Keratinocyte (primary cell): ENCODE measurements around the gene GPATCH2. TPM values are rescaled to one million over a fixed set of nuclear protein-coding genes. Genes with fewer than 3 reads are reported as not detected.

ENCODE experiments used
- DNase-seq: peaks from one replicate; pipeline ENCODE4 v3.0.0-alpha.2; 2011; ENCODE audit warnings: low read depth, missing footprints, low spot score
- FAIRE-seq: peaks from 2 replicates; lab custom pipeline; 2011; peaks lifted over from hg19 to GRCh38; lab: Jason Lieb, UNC
- H2AFZ ChIP-seq: 2 replicates; pipeline ENCODE4 v1.6.0; 2012; ENCODE audit warnings: low read length, control low read depth, inconsistent platforms; ENCODE audit not compliant: control insufficient read depth
- H3K27ac ChIP-seq: 2 replicates; pipeline ENCODE4 v1.5.1; 2011; ENCODE audit warnings: low read length; ENCODE audit not compliant: control insufficient read depth, insufficient read depth
- H3K27me3 ChIP-seq: 3 replicates; pipeline ENCODE4 v1.6.0; 2011; ENCODE audit warnings: low read length; ENCODE audit not compliant: control insufficient read depth, insufficient read depth; ENCODE audit errors: extremely low read depth
- H3K36me3 ChIP-seq, 2 experiments: 2 replicates in 1 of 2; 3 replicates in 1 of 2; pipeline ENCODE4 v1.5.1; 2011; ENCODE audit warnings: low read length in 2 of 2, mild to moderate bottlenecking in 1 of 2; ENCODE audit not compliant: control insufficient read depth in 2 of 2, insufficient read depth in 2 of 2; ENCODE audit errors: extremely low read depth in 1 of 2
- H3K4me1 ChIP-seq: 3 replicates; pipeline ENCODE4 v1.5.1; 2011; ENCODE audit warnings: low read length; ENCODE audit not compliant: control insufficient read depth, insufficient read depth; ENCODE audit errors: extremely low read depth
- H3K4me2 ChIP-seq: 3 replicates; pipeline ENCODE4 v1.6.0; 2011; ENCODE audit warnings: low read depth, low read length; ENCODE audit not compliant: control insufficient read depth, insufficient read depth; ENCODE audit errors: extremely low read depth
- H3K4me3 ChIP-seq, 3 experiments: fragments of 200-600 bp in 1 of 3; sonication (generic) in 1 of 3; 2 replicates in 2 of 3; 3 replicates in 1 of 3; pipeline ENCODE4 v1.5.1; 2011 to 2016; ENCODE audit warnings: low read length in 3 of 3, mild to moderate bottlenecking in 3 of 3, control low read depth in 2 of 3, inconsistent platforms in 1 of 3, low read depth in 1 of 3, mixed read lengths in 1 of 3, mixed run types in 1 of 3, moderate library complexity in 1 of 3; ENCODE audit not compliant: control insufficient read depth in 2 of 3, insufficient read depth in 2 of 3; ENCODE audit errors: extremely low read depth in 1 of 3
- H3K79me2 ChIP-seq: 2 replicates; pipeline ENCODE4 v1.6.0; 2012; ENCODE audit warnings: low read length; ENCODE audit not compliant: control insufficient read depth, insufficient read depth
- H3K9ac ChIP-seq: 3 replicates; pipeline ENCODE4 v1.6.0; 2011; ENCODE audit warnings: low read length; ENCODE audit not compliant: control insufficient read depth, insufficient read depth; ENCODE audit errors: extremely low read depth
- H3K9me1 ChIP-seq: 3 replicates; pipeline ENCODE4 v1.6.0; 2011; ENCODE audit warnings: low read length; ENCODE audit not compliant: control insufficient read depth, insufficient read depth; ENCODE audit errors: extremely low read depth
- H3K9me3 ChIP-seq: 2 replicates; pipeline ENCODE4 v1.5.1; 2012; ENCODE audit warnings: low read depth, low read length; ENCODE audit not compliant: control insufficient read depth
- H4K20me1 ChIP-seq: 3 replicates; pipeline ENCODE4 v1.6.0; 2011; ENCODE audit warnings: low read length; ENCODE audit not compliant: control insufficient read depth, insufficient read depth; ENCODE audit errors: extremely low read depth
- CTCF ChIP-seq, 3 experiments: IDR thresholded peaks in 1 of 3; conservative IDR thresholded peaks in 1 of 3; optimal IDR thresholded peaks in 1 of 3; 2 replicates in 2 of 3; 3 replicates in 1 of 3; pipeline versions ENCODE3 to v1.5.1; 2011; ENCODE audit warnings: low read length in 3 of 3, mild to moderate bottlenecking in 3 of 3, moderate library complexity in 2 of 3, control low read depth in 1 of 3, inconsistent platforms in 1 of 3; ENCODE audit not compliant: insufficient read depth in 2 of 3; ENCODE audit errors: extremely low read depth in 1 of 3
- EZH2 ChIP-seq: IDR thresholded peaks from one replicate; pipeline ENCODE4 v1.6.1; 2012; ENCODE audit warnings: inconsistent platforms, mild to moderate bottlenecking, low read length, moderate library complexity
- dilution Hi-C: fragments of 300-500 bp; cut with MboI; formaldehyde crosslinking; loops from one replicate; pipeline ENCODE4 v1.7.0; 2020; ENCODE audit warnings: low sequenced_read_pairs; ENCODE audit not compliant: extremely low pct_ligation_motif_present
- polyA plus RNA-seq, 5 experiments: library from polyadenylated mRNA; depleted of rRNA in 3 of 5; stranded (reverse) in 3 of 5; stranded (forward) in 1 of 5; unstranded in 1 of 5; fragments of >200 nt; gene quantifications; 1 replicate in 1 of 5; 2 replicates in 3 of 5; 3 replicates in 1 of 5; pipeline versions ENCODE4 v1.2.1 to v1.2.3, GENCODE V29; 2011 to 2012; ENCODE audit warnings: missing spikeins in 2 of 5, low read depth in 1 of 5, low replicate concordance in 1 of 5

GPATCH2 gene
- polyA plus RNA-seq, 1 donor (not counting 4 experiments of a cell fraction or from before 2014, with no cell fraction given), result 15.7 TPM

GRCh38 chr1:217443845-217444244 is 187.0 kb downstream of the GPATCH2 start:
- Histone ChIP-seq H4K20me1 (no peaks in the 10 kb centered on the region), H3K79me2 (no peaks in the 10 kb centered on the region), H3K4me2 (no peak overlapping the region), H3K4me1 (no peaks in the 10 kb centered on the region), H3K4me3 (no peak overlapping the region), H3K27ac (no peak overlapping the region), H3K9me3 (no peaks in the 10 kb centered on the region), H3K9me1 (no peaks in the 10 kb centered on the region), H3K36me3 (no peaks in the 10 kb centered on the region), H3K27me3 (no peaks in the 10 kb centered on the region), H2AFZ (no peak overlapping the region), H3K9ac (no peak overlapping the region)
- DNase-seq (no peak), FAIRE-seq (no peak)
- dilution Hi-C loops, result no loop called here
- TF ChIP-seq EZH2 (no peak), CTCF (optimal IDR thresholded peaks at IDR 0.05 in 1 of 3, IDR thresholded peaks at IDR 0.05 in 1 of 3, conservative IDR thresholded peaks at IDR 0.05 in 1 of 3; ENCODE audit: extremely low read depth in 1 of 3, insufficient read depth in 2 of 3, low read length in 3 of 3) (no peak)

- TF ChIP-seq EZH2 (no peak), CTCF (optimal IDR thresholded peaks at IDR 0.05 in 1 of 3, IDR thresholded peaks at IDR 0.05 in 1 of 3, conservative IDR thresholded peaks at IDR 0.05 in 1 of 3; ENCODE audit: extremely low read depth in 1 of 3, insufficient read depth in 2 of 3, low read length in 3 of 3) (no peak)
- FAIRE-seq (no peak), DNase-seq (no peak)
- H3K9me3 ChIP-seq, result no peaks in the 10 kb centered on the region
- H2AFZ ChIP-seq, result no peak overlapping the region
- H3K79me2 ChIP-seq, result no peaks in the 10 kb centered on the region
- no peak overlapping the region for H3K4me2 ChIP-seq
- H3K27ac ChIP-seq, result no peak overlapping the region
- H3K9ac ChIP-seq, result no peak overlapping the region
- no peaks in the 10 kb centered on the region for H3K27me3 ChIP-seq
- H3K4me3 ChIP-seq, result no peak overlapping the region
- peaks cover 7% of the 10 kb centered on the region for H3K4me1 ChIP-seq
- dilution Hi-C loops, result no loop called here
- H4K20me1 ChIP-seq, result no peaks in the 10 kb centered on the region
- H3K9me1 ChIP-seq, result no peaks in the 10 kb centered on the region
- H3K36me3 ChIP-seq, result peaks cover 2 to 7% of the 10 kb centered on the region in 2 experiments
These were observed 193.5 kb downstream of the GPATCH2 start for GRCh38 chr1:217437376-217437775.
